HepG2 (cell line): ENCODE results near the gene KIZ. TPM values are rescaled to one million over a fixed set of nuclear protein-coding genes. Genes with fewer than 3 reads are reported as not detected.

Source experiments
- JUNB ChIP-seq: sonication (generic); formaldehyde crosslinking; IDR thresholded peaks from 2 replicates; pipeline ENCODE4 v1.8.0; 2022; ENCODE audit warnings: missing genetic modification reagents, mild to moderate bottlenecking, borderline replicate concordance
- PAXIP1 ChIP-seq: sonication (generic); formaldehyde crosslinking; conservative IDR thresholded peaks from 2 replicates; pipeline ENCODE4 v1.4.0; 2020; ENCODE audit warnings: mild to moderate bottlenecking, missing genetic modification reagents, moderate library complexity
- PCBP1 ChIP-seq: fragments of 200-400 bp; formaldehyde crosslinking; IDR thresholded peaks from 2 replicates; pipeline ENCODE4 v1.6.1; 2017; ENCODE audit warnings: mild to moderate bottlenecking, low read depth, low read length, borderline replicate concordance
- SMYD3 ChIP-seq: sonication (generic); formaldehyde crosslinking; IDR thresholded peaks from 2 replicates; pipeline ENCODE4 v1.8.1; 2023; ENCODE audit warnings: mild to moderate bottlenecking, missing genetic modification reagents
- ZHX2 ChIP-seq, 2 experiments: sonication (generic) in 1 of 2; formaldehyde crosslinking in 1 of 2; IDR thresholded peaks; 2 replicates each; pipeline versions ENCODE4 v1.6.1 to v1.9.0; 2014 to 2022; ENCODE audit warnings: antibody characterized with exemption in 1 of 2, borderline replicate concordance in 1 of 2, inconsistent platforms in 1 of 2, low read depth in 1 of 2, missing genetic modification reagents in 1 of 2
- polyA plus RNA-seq, 8 experiments: library from polyadenylated mRNA; depleted of rRNA in 3 of 8; stranded (reverse) in 7 of 8; unstranded in 1 of 8; fragments of >200 nt; fragmentation: Illumina TruSeq in 4 of 8; extraction: Trizol in 4 of 8; gene quantifications; 2 replicates each; pipeline versions ENCODE4 v1.2.1 to v1.2.3, GENCODE V29; 2011 to 2016; ENCODE audit warnings: low read depth in 4 of 8, missing spikeins in 1 of 8, mixed read lengths in 1 of 8; ENCODE audit not compliant: insufficient read depth in 1 of 8
- total RNA-seq, 5 experiments: library from RNA; depleted of rRNA; stranded (reverse); fragments of >200 nt; fragmentation: Illumina TruSeq; extraction: Trizol; gene quantifications; 2 replicates each; pipeline ENCODE4 v1.2.3, GENCODE V29; 2016; ENCODE audit warnings: low read depth in 1 of 5
- TF ChIP-seq, protein P1 (sequence below), 2 experiments: sonication (generic) in 1 of 2; formaldehyde crosslinking in 1 of 2; IDR thresholded peaks; 2 replicates each; pipeline versions ENCODE4 v1.4.0 to v1.6.1; 2016 to 2020; ENCODE audit warnings: borderline replicate concordance in 1 of 2, low read depth in 1 of 2, mild to moderate bottlenecking in 1 of 2, missing genetic modification reagents in 1 of 2
- TF ChIP-seq, protein P2 (sequence below): sonication (generic); formaldehyde crosslinking; IDR thresholded peaks from 2 replicates; pipeline ENCODE4 v1.4.0; 2020; ENCODE audit warnings: missing genetic modification reagents, borderline replicate concordance

KIZ gene
- total and polyA plus RNA-seq, 2 of the 13 experiments (the other 11 are each of a cell fraction or from before 2014, with no cell fraction given) = 46.3 to 114 TPM

- TF ChIP-seq PAXIP1 (CRISPR knock-in tag) = peak; percentile 98
- TF ChIP-seq ZHX2 (IDR thresholded peaks at IDR 0.05; ENCODE audit: low read depth) = no peak
- TF ChIP-seq ZHX2 (CRISPR knock-in tag; IDR thresholded peaks at IDR 0.05; ENCODE audit: borderline replicate concordance) = no peak; the same call in 1 of the 2 replicates
- TF ChIP-seq SMYD3 = no peak
- TF ChIP-seq, protein P1, sequence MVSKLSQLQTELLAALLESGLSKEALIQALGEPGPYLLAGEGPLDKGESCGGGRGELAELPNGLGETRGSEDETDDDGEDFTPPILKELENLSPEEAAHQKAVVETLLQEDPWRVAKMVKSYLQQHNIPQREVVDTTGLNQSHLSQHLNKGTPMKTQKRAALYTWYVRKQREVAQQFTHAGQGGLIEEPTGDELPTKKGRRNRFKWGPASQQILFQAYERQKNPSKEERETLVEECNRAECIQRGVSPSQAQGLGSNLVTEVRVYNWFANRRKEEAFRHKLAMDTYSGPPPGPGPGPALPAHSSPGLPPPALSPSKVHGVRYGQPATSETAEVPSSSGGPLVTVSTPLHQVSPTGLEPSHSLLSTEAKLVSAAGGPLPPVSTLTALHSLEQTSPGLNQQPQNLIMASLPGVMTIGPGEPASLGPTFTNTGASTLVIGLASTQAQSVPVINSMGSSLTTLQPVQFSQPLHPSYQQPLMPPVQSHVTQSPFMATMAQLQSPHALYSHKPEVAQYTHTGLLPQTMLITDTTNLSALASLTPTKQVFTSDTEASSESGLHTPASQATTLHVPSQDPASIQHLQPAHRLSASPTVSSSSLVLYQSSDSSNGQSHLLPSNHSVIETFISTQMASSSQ (IDR thresholded peaks at IDR 0.05; ENCODE audit: low read depth) = peak; percentile 84
- TF ChIP-seq, protein P1 (CRISPR knock-in tag; IDR thresholded peaks at IDR 0.05; ENCODE audit: borderline replicate concordance) = peak; percentile 94
- TF ChIP-seq, protein P2, sequence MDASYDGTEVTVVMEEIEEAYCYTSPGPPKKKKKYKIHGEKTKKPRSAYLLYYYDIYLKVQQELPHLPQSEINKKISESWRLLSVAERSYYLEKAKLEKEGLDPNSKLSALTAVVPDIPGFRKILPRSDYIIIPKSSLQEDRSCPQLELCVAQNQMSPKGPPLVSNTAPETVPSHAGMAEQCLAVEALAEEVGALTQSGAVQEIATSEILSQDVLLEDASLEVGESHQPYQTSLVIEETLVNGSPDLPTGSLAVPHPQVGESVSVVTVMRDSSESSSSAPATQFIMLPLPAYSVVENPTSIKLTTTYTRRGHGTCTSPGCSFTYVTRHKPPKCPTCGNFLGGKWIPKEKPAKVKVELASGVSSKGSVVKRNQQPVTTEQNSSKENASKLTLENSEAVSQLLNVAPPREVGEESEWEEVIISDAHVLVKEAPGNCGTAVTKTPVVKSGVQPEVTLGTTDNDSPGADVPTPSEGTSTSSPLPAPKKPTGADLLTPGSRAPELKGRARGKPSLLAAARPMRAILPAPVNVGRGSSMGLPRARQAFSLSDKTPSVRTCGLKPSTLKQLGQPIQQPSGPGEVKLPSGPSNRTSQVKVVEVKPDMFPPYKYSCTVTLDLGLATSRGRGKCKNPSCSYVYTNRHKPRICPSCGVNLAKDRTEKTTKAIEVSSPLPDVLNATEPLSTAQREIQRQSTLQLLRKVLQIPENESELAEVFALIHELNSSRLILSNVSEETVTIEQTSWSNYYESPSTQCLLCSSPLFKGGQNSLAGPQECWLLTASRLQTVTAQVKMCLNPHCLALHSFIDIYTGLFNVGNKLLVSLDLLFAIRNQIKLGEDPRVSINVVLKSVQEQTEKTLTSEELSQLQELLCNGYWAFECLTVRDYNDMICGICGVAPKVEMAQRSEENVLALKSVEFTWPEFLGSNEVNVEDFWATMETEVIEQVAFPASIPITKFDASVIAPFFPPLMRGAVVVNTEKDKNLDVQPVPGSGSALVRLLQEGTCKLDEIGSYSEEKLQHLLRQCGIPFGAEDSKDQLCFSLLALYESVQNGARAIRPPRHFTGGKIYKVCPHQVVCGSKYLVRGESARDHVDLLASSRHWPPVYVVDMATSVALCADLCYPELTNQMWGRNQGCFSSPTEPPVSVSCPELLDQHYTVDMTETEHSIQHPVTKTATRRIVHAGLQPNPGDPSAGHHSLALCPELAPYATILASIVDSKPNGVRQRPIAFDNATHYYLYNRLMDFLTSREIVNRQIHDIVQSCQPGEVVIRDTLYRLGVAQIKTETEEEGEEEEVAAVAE (CRISPR knock-in tag) = peak; percentile 88; the same call in 1 of the 2 replicates
- TF ChIP-seq JUNB (CRISPR knock-in tag) = peak; percentile 87; the same call in 1 of the 2 replicates
- TF ChIP-seq PCBP1 = no peak
Measured at GRCh38 chr20:21134883-21135493, 9.1 kb downstream of the KIZ start (continued).
